ENCODE results near the gene RPL39L.

DNA sequence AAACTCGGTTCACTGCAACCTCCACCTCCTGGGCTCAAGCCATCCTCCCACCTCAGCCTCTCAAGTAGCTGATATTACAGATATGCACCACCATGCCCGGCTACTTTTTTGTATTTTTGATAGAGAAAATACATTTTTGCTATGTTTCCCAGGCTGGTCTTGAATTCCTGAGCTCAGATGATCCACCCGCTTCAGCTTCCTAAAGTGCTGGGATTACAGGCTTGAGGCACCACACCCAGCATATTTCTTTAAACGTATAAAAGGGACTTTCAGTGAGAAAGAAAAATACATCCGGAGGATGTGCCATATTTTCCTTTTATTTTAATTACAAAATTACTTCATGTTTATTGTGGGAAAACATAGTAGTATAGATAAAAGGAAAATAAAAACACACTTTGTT, 55.2 kb downstream of the RPL39L start:
- TF ChIP-seq CTCF (IDR thresholded peaks at IDR 0.05) (no peak), EP300 (IDR thresholded peaks at IDR 0.05) (no peak), POLR2A (IDR thresholded peaks at IDR 0.05) (no peak)

Measured in upper lobe of left lung (tissue), 4 donors.